ENCODE results near the gene MDM1.

Gene MDM1

DNA sequence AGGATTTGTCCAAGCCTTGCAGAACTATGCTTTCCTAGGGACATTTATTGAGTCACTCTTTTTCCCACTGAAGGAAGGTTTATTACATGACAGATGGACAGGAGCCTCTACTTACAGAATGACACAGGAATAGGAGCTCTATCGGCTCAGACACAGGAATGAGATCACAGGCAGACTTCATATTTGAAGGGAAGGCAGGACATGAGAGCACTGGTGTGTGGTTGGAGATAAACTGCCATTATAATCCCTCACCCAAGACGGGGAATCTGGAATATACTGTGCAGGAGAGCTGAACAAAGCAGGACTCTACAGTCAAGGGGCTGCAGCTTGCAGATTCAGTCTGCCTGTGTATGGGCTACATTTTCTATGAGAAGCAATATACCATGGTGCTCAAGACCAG lies 51.9 kb downstream of the MDM1 start:
- DNase-seq (ENCODE audit: low read depth in 2 of 3, low spot score in 1 of 3) = no peak

DNA sequence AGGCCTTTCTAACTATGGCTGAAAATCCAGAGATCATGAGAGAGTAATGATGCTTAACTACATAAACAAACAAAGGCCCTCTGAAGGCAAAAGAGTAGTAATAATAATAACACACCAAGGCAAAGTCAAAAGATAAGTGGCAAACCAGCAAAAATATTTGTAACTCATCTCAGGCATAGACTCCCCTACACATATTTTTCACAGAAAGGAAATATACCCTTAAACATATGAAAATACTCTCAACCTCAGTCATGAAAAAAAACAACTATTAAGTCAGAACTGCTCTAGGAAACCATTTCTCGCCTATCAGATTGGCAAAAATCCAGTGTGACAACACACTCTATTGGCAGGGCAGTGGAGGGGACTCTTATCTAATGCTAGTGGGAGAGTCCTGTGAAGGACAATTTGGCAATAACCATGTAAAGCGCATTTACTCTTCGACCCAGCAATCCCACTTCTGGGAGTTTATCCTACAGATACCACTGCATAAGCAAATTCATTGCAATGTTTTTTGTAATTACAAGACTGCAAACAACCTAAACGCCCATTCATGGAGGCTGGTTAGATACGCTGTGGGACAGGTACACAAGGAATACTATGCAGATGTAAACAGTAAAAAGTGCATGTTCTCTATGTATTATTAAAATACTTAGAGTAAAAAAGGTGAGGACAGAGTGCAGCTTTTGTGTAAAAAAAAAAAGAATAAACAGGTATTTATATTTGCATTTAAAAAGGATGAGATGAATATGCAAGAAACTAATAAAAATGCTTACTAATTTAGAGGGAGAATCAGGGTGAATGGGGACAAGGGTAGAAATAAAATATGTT lies 52.7 kb downstream of the MDM1 start:
- DNase-seq (ENCODE audit: low read depth in 2 of 3, low spot score in 1 of 3) = no peak

DNA sequence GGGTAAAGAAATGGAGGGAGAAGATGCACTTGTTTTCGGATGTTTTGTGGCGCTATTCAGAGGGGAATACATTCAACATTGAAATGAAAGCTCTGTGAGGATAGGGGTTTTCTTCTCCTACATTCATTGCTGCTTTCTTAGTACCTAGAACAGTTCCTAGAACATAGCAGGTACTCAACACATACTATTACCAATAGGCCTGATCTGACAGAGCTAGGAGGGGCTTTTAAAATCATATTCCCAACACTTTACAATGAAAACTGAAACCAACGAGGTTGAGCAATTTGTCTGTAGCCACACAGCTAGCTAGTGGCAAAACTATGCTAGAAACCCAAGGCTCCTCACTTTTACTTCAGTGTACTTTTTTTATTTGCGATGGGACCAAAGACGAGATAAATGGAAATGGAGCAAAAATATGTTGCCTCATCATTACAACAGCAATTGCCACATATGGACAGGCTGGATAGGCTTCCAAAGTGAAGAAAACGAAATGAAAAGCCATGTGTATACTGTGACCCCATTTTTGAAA lies 55.7 kb downstream of the MDM1 start:
- DNase-seq (ENCODE audit: low read depth in 2 of 3, low spot score in 1 of 3) = no peak

DNA sequence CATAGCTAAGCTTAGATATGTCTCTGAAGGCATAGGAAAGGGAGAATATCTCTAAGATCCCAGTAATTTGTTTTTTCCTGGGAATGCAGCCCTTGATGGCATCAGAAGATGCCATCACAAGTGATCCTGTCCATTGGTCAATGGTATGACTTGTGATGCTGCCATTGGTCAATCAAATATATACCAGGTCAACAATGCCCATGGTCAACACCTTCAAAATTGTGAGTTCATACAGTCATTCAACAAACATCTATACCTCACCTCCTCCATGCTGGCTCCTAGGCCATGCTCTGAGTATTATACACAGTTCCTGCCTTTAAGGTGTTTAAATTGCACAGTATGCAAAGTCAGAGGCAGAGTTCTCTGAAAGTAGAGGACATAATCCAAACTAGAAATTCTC lies 59.4 kb downstream of the MDM1 start:
- no peak for DNase-seq (ENCODE audit: low read depth in 2 of 3, low spot score in 1 of 3)

DNA sequence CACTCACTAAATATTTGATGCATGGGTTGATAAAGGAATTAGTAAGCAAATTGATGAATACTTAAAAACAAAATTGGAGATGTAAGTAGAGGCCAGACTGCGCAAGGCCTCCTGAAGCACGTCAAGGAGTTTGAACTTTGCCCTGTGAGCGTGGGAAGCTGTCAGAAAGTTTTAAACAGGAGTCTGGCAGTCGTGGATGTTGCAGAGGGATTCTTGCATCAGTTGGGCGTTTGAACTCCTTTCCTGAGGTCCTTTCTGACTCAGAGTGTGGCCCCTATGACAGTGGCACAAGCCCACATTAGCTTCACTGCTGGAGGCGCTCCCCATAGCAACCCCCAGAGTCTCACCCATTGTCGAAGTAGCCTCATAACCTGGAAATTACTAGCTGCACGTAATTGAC lies 60.8 kb downstream of the MDM1 start:
- DNase-seq (ENCODE audit: low read depth in 2 of 3, low spot score in 1 of 3) = no peak

DNA sequence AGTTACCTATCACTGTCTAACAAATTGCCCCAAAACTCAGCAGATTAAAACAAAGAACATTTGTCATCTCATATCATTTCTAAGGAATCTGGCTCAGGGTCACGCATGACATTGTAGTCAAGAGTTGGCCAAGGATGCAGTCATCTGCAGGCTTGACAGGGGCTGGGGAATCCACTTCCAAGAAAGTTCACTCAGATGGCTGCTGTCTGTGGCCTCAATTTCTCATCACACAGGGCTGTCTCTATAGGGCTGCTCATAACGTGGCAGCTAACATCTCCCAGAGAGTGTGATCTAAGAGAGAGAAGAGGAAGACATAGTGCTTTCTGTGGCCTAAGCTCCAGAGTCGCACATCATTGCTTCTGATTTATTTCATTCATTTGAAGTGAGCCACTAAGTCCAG lies 61.8 kb downstream of the MDM1 start:
- no peak for DNase-seq (ENCODE audit: low read depth in 2 of 3, low spot score in 1 of 3)

DNA sequence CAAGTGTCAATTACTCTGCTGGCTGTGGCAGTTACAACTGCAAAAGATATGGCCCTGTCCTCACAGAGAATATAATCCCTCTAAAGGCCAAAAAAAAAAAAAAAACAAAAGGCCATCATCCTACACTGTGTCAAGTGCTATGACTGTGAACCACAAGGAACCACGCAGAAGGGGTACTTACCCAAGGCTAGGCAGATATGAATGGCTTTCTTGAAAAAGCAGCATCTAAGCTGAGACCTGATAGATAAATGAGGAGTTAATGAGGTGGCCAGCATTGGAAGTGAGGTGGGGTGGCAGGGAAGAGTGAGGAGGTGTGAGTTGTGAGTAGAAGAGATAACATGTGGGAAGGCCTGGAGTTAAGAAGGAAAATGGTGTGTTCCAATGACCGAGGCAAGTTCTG lies 62.4 kb downstream of the MDM1 start:
- no peak for DNase-seq (ENCODE audit: low read depth in 2 of 3, low spot score in 1 of 3)

DNA sequence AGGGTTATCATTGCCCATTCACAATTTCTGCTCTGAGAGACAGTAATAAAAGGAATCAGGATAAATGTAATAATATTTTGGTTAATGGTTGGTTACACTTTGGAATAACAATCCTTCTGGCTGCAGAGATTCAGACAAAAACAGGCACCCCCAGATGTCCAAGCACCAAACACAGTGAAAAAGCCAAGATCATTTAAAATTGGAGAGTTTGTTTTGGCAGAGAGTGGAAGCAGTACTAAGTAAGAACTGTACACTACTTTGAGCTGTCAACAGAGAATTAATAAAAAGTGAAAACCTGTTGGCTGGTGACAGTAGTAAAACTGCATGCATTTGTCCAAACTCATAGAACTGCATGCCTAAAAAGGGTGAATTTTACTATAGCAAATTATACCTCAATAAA lies 63.2 kb downstream of the MDM1 start:
- no peak for DNase-seq (ENCODE audit: low read depth in 2 of 3, low spot score in 1 of 3)

DNA sequence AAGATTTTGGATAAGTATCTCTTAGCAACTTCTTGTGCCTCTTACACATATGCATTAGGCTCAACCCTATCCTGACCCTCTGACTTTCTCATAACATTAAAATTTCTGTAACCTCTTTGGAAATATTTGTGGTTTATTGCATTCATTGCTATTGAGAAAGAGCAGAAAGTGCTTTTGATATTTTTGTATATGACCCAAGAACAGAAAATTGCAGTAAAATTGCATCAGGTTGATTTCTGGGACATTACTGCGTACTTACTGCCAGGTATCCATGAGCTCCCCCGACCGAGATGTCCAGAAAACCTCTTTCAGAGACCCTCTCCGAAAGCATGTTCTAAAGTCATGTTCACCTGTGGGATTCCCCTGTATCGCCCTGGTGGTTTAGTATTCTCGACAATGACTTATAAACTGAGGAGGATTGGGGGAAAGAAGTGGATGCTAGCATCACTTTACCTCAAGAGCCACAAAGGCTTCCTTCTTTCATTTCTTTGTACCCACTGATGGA lies 64.2 kb downstream of the MDM1 start:
- no peak for DNase-seq (ENCODE audit: low read depth in 2 of 3, low spot score in 1 of 3)

DNA sequence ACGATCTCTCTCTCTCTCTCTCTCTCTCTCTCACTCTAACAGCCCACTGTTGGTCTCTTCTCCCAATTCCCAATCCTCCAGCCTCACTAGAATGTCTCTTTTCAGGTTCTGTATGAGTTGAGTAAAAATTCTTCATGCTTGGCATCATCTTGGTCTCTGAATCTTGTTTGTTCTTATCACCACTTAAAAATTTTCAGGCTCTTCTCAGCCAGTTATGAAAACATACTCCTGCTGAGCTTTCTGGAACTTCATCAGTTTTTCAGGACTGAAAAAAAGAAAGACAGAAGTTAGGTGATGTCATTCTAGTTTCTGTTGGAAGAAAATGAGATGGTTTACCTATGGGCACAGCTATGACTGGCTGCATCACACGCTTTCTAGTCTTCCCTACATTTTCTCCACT lies 67.3 kb downstream of the MDM1 start:
- no peak for DNase-seq (ENCODE audit: low read depth in 2 of 3, low spot score in 1 of 3)

DNA sequence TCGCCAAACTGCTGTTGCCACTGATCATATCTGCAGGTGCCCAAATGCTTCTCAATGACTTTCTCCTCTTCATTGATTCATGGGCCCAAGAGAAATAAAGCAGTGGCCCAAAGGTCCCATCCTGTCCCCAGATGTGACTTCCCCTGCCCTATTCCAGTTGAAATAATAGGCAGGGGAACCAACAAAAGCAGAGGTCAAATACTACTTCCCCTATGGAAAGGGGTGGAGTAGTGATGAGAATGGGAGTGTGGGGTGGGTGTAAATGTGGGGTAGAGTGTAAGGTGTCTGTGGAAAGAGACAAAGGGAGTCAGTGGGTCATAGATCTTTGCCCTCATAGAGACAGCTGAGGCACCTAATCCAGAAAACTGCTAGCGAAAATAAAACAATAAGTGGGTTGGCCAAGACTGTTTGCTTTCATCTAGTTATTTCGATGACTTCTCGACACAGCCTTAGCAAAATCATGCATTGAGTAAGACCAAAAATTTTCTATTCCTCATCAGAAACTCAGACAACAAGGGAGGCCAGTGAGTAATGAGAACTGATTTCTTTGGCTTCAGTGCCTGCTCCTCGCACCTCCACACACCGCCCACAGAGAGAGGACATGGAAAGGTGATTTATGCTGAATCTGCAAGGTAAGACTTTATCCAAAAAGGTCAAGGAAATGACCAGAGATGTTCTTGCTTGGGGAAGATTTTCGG lies 67.9 kb downstream of the MDM1 start:
- no peak for DNase-seq (ENCODE audit: low read depth in 2 of 3, low spot score in 1 of 3)

DNA sequence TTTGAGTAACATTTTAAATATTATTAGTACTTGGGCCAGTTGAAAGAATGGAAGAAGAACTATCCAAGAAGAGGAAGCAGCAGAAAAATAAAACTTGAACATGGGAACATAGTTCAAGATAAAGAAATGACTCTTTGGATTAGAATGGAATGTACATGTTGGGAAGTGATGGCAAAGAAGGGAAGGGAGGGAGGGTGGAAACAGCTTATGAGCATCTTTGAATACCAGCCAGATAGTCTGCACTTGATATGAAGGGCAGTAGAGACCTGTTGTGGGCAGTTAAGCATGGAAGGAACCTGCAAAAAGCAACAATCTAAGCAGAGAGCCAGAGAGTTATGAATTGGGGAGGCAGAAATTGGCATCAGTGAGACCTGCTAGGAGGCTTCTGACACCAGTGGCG lies 68.8 kb downstream of the MDM1 start:
- no peak for DNase-seq (ENCODE audit: low read depth in 2 of 3, low spot score in 1 of 3)

DNA sequence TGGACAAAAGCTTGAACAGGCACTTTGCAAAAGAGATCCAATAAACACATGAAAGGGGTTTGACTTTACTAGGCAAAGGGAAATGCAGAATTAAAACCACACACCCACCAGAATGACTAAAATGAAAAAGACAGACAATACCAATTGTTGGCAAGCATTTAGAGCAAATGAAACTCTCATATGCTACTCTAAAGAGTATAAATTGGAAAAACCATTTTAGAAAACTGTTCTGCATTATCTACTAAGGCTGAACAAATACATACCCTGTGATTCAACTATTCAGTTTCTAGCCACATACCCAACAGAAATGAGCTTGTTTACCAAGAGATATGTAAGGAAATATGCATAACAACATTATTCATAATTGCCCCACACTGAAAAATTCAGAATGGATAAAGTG lies 70.3 kb downstream of the MDM1 start:
- no peak for DNase-seq (ENCODE audit: low read depth in 2 of 3, low spot score in 1 of 3)

DNA sequence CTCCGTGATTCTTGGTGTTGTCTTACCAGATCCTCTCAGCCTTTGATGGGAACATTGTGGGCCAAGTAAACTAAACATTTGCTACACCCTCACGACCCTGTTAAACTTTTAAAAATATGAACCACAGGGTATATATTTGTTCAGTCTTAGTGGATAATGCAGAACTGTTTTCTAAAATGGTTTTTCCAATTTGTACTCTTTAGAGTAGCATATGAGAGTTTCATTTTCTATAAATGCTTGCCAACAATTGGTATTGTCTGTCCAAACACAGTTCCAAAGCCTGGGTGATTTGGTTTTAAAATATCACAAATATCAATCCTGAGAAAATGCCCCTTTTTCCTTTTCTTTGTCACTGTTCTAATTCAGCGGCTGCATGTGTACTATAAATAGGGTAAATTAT lies 72.0 kb downstream of the MDM1 start:
- no peak for DNase-seq (ENCODE audit: low read depth in 2 of 3, low spot score in 1 of 3)

DNA sequence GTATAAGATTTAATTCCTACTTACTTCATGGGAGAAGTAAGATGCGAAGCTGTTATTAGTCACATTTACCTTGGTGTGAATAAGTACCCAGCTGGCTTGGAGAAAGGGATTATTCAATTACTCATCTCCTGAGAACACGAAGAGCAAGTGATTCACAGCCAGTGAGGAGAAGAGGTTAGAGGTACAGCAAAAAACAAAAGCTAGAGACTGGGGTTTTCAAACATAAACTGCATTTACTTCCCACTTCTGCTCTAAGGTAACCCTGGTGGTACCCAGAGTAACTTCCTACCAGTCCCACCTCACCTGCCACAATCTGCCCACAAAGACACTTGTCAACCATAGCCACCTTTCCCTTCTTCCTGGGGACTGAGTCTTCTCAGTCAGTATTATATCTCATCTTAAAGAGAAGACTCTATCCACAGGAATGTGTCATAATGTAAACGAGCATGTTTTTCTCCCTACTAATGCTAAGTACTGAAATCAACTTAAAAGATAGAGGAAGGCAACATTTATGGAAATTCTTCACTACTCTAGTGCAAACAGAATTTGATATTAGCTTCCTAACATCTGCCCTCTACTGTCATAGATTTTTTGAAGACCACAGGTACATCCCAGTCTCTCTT lies 72.7 kb downstream of the MDM1 start:
- peak; percentile 28 to 31 (median 29) for DNase-seq (ENCODE audit: low read depth in 2 of 3, low spot score in 1 of 3)

DNA sequence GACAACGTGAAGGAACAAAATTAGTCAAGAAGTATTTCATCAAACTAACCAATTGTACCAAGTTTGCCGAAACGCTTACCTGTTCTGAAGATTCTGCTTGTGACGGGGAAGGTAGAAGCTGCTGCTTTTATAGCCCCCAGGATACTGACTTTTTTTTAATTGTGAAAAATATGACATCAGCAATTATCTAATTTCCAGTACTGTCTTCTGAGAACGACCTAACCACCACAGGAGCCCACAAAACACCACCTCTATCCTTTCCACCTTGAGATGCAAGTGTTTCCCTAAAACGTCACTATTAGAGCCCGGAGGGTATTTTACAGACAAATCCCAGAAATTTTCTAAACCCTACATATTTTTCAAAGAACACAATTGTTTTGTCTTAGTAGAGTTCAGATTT lies 78.7 kb downstream of the MDM1 start, which contains the start of gene IL22:
TSS of gene IL22 (minus strand) at position 101 of the 400 bp plus-strand sequence. CDS start 156 bp downstream, outside the sequence.
- DNase-seq (ENCODE audit: low read depth in 2 of 3, low spot score in 1 of 3) = no peak

DNA sequence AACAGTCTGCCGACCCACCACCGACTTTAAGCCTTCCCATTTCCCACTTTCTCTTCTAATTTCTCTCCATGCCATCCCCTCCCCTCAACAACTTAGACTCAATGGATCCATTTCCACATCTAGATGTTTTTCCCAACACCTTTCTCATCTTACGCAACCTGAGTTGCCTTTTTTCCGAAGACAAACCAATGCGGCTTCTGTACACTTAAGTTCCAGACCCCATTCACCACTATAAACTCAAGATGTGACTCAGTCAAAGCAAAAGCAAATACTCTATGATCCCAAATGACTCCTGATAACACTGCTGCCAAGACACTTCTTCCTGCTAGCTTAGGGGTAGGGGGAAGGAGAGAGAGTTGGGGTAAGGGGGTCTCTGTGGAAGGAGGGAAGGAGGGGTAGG lies 80.1 kb downstream of the MDM1 start:
- no peak for DNase-seq (ENCODE audit: low read depth in 2 of 3, low spot score in 1 of 3)

DNA sequence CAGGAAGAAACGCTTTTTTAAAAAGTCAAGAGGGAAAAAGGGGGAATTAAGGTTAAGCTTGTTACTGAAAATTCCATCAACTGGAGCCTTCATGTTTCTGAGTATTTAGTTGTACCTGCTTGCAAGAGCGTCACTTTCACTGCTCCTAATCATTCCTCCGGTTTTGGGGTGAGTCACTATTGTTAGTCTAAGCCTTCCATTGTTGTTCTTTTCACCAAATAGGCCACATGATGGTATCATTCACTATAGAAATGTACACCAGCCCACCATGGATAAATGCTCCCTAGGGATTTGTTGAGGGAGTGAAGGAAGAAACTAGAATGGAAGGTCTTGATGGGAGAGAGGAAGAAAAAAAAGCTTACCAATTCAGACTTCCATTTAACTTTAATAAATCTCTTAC lies 81.7 kb downstream of the MDM1 start:
- no peak for DNase-seq (ENCODE audit: low read depth in 2 of 3, low spot score in 1 of 3)

DNA sequence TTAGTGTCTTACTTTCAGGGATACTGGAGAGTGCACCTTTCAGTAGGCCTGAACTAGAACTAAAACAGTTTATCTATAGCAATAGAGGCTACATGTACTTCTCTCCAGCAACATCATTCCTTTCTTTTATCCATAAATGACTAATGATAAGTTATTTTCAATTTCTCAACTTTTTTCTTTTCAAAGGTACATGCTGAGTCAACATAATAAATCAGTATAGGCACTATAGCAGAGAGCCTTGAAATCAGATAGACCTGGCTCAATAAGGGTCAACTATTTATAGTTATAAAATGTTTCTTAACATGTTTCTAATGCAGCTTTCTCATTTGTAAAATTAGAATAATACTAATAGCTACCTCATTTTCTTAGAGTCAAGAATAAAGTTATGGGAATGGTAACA lies 84.4 kb downstream of the MDM1 start:
- no peak for DNase-seq (ENCODE audit: low read depth in 2 of 3, low spot score in 1 of 3)

DNA sequence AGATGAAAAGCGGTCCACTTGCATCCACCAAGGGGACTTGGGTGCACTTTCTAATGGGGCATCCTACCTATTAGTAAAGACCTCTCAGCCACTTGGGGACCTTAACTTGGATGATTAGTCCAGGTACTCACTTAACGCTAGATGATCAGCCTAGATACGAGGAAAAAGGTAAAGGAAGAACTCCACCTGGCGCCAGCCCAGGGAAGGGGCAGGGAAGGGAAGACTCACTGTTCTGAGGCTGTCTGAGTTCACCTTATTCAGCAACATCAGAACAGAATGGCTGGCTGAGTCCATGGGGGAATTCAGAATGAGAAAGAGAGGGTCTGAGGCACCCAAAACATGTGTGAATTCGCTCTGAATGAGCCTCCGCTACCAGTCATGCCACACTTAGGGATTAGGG lies 85.8 kb downstream of the MDM1 start:
- no peak for DNase-seq (ENCODE audit: low read depth in 2 of 3, low spot score in 1 of 3)

DNA sequence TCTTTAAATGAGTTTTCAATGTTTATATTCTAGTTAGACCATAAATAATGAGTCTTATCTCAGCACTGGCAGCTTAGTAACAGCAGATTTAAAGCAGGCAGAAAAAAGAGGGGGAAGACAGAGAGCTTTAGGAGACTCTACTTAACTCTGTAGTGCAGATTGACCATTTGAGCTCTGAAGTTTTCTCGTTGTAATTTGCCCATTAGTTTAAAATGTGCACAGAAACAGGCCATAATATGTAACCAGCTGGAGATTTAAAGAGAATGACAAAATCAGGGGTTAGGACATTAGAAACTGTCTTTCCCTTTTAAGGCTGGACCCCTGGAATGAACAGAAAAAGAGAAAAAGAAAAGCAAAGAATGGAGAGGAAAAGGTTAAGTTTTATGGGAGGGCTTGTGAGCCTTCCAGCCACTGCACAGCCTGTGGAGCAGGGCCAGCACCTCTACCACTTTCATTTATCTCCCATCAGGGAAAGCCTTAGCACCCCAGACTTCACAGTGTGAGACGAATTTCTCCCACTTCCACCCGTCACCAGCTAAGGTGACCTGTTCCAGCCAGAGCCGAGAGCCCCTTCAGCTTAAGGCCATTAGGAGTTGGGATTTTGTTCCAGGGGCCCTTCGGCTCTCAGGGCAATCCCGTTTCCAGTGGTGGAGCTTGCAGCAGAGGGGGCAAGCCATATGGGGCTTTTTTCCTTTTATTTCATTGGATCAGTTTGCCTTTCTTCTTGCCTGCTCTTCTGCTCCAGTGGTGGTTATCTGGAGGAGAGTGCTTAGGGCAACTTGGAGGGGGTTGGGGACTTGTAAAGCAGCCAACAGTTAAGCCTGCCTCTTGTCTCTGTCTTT lies 86.8 kb downstream of the MDM1 start:
- no peak for DNase-seq (ENCODE audit: low read depth in 2 of 3, low spot score in 1 of 3)

Measured in stimulated activated CD4-positive, alpha-beta T cell treated with anti-CD3 and anti-CD28 coated beads, Interleukin-12 subunit alpha, Interleukin-12 subunit beta, amount 100 ng/mL, for 48 hours (primary cell).